ENCODE results near the gene EPHA3.

EPHA3 gene

GRCh38 chr3:89227218-89227617 lies 119.8 kb downstream of the EPHA3 start:
- no peak for DNase-seq (ENCODE audit: low read depth in 1 of 2, low spot score in 1 of 2)

DNA sequence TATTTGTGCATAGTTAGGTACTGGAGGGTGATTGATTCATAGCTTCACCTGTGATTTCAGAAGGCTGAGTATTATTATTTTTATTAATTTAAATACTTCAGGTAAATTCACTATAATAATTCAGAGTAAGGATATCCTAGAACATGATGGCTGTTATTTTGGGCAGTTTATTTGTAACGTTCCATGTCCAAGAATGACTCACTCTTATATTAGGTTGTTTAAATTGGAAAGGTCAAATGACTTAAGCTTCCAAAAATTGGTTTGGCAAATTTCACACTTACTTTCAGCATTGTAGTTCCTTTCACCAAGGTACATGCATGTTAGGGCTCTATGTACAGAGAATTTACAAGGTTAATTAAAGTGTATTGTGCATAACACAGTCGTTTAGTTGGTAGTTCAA lies 120.2 kb downstream of the EPHA3 start:
- DNase-seq (ENCODE audit: low read depth in 1 of 2, low spot score in 1 of 2): no peak

DNA sequence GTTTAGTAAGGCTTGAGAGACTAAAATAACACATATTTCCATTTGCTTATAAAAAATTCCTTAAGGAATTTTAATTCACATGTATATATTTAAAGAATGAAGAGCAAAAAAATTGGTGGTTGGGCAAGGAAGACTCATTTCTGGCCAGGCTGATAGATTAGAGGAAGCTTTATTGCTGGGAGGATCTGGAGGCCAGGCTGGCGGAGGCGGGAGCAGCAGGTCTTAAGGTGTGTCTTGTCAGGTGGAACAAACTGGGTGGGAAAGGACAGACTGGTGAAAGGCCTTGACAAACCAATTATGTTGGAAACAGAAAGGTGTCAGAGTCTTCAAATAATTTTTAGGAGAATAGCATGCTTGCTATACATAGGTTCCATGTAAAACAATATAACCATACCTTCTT lies 124.7 kb downstream of the EPHA3 start:
- no peak for DNase-seq (ENCODE audit: low read depth in 1 of 2, low spot score in 1 of 2)

GRCh38 chr3:89234620-89235019 lies 127.2 kb downstream of the EPHA3 start:
- no peak for DNase-seq (ENCODE audit: low read depth in 1 of 2, low spot score in 1 of 2)

- no peak for DNase-seq (ENCODE audit: low read depth in 1 of 2, low spot score in 1 of 2)
Observed at GRCh38 chr3:89238846-89239245, 131.4 kb downstream of the EPHA3 start.

DNA sequence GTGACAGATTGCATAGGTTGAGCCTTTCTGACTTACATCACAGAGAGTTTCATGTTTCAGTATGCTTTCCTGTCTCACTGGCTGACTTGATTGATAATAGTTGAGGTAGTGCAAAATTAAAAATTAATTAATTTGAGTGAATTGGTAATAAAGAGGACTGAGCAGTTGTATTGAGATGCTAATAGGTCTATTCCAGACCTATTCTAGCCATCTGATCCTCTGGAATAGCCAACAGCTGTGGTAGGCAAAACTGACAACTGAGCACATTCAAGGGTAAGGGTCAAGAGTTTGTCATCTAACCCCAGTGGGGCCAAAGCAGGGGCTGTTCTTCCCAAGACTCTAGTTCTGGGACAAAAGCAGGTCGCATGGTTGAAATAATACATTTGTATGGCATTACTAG lies 132.4 kb downstream of the EPHA3 start:
- no peak for DNase-seq (ENCODE audit: low read depth in 1 of 2, low spot score in 1 of 2)

GRCh38 chr3:89245612-89246011 lies 138.2 kb downstream of the EPHA3 start:
- no peak for DNase-seq (ENCODE audit: low read depth in 1 of 2, low spot score in 1 of 2)

DNA sequence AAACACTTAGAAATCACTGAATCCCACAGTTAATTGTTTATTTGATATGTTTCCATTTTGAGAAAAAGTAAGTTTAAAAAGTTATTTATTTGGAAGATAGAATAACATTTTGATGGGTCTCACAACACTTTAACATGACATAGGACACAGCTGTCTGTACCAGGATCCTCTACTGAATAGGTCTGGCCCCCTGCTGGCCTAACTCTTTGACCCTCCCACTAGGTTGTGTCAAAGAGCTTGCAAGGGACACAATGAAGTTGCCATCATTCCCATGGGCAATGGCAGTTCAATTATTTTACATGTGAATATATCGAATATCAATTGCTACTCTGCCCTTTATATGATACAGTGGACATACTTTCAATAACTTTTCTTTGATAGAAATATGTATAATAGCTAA lies 138.9 kb downstream of the EPHA3 start:
- no peak for DNase-seq (ENCODE audit: low read depth in 1 of 2, low spot score in 1 of 2)

GRCh38 chr3:89250742-89251141 lies 143.3 kb downstream of the EPHA3 start:
- no peak for DNase-seq (ENCODE audit: low read depth in 1 of 2, low spot score in 1 of 2)

DNA sequence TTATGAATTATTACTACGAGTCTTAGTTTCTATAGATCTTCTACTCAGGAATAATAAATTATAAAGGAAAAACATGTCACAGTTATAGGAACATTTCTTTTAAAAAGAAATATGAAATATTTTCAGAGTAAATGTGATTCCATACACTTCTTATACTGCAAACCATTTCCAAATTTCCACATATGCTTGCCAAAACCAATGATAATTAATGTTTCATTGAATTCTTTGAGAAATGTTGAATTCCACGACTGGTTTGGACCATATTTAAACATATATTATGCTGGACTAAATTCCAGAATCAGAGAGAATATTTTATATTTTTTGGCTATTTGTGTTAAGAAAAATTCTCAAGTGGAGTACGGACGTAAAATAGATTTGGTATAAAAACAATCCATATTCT lies 144.6 kb downstream of the EPHA3 start:
- DNase-seq (ENCODE audit: low read depth in 1 of 2, low spot score in 1 of 2): no peak

GRCh38 chr3:89252860-89253259 lies 145.4 kb downstream of the EPHA3 start:
- DNase-seq (ENCODE audit: low read depth in 1 of 2, low spot score in 1 of 2): no peak

DNA sequence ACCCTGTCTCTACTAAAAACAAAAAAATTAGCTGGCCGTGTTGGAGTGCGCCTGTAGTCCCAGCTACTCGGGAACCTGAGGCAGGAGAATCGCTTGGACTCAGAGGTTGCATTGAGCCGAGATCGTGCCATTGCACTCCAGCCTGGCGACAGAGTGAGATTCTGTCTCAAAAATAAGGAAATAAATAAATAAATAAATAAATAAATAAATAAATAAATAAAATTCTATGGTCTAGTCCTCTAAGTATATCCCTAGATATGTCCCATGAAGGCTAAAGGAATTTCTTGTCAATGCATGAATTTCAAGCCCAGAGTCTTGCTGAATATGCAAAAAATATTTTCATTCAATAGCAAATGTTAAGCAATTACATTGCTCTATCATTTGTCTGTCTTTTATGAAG lies 149.0 kb downstream of the EPHA3 start:
- no peak for DNase-seq (ENCODE audit: low read depth in 1 of 2, low spot score in 1 of 2)

- DNase-seq (ENCODE audit: low read depth in 1 of 2, low spot score in 1 of 2): no peak
Observed at GRCh38 chr3:89256882-89257281, 149.5 kb downstream of the EPHA3 start.

- DNase-seq (ENCODE audit: low read depth in 1 of 2, low spot score in 1 of 2): no peak
Observed at GRCh38 chr3:89260721-89261120, 153.3 kb downstream of the EPHA3 start.

DNA sequence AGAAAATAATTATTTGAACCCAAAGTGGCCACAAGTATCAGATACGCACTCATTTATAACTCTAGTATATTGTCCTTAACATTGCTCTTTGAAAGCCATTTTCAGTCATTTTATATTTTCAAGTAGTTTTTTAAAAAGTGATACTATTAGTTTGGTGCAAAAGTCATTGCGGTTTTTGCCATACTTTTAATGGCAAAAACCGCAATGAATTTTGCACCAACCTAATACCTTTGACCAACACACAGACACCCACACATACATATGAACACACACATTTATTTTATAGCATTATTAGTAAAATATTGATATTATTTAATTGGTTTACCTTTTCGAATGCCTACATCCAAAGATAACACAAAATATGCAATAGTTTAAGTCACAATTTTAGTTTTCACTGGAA lies 154.3 kb downstream of the EPHA3 start:
- no peak for DNase-seq (ENCODE audit: low read depth in 1 of 2, low spot score in 1 of 2)

DNA sequence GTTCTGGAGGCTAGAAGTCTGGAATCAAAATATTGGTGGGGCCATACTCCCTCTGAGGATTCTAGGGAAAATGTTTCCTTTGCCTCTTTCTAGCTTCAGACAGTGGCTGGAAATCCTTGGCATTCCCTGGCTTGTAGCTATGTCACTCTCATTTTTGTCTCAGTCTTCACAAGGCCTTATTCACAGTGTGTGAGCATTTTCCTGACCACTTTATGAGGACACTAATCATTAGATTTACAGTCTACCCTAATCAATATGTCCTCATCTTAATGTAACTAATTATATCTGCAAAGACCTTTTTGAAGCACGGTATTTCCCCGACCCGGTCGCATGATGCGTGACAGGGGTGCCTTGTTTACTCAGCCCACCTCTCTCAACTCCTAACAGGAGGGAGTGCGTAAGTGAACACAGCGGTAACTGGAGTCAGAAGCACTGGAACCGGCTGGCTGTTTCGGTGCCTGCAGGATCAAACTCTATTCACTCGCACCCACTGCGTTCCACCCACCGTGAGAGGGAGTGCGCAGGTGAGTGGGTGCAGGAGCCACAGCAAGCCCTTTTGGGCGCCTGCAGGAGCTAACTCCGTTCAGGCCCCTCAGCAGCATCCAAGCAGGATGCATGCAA lies 155.0 kb downstream of the EPHA3 start:
- no peak for DNase-seq (ENCODE audit: low read depth in 1 of 2, low spot score in 1 of 2)

DNA sequence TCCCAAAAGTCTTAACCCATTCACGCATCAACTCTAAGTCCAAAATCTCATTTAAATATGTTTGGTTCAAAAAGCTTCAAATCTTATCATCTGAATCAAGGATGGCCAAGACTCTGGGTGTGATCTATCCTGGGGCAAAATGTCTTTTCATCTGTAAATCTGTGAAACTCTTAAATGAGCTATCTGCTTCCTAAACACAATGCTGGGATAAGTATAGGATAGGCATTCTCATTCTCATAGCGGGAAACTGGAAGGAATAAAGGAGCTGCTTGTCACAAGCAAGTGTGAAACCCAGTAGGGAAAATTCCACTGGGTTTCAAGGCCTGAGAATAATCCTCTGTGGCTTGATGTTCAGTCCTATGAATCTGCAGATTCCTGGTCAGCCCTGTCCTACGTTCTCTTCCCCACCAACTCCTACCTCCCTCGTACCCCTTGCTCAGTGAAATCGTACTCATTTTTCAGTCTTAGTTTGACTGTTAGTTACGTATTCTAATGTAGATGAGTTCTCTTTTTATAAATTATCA lies 156.7 kb downstream of the EPHA3 start:
- no peak for DNase-seq (ENCODE audit: low read depth in 1 of 2, low spot score in 1 of 2)

DNA sequence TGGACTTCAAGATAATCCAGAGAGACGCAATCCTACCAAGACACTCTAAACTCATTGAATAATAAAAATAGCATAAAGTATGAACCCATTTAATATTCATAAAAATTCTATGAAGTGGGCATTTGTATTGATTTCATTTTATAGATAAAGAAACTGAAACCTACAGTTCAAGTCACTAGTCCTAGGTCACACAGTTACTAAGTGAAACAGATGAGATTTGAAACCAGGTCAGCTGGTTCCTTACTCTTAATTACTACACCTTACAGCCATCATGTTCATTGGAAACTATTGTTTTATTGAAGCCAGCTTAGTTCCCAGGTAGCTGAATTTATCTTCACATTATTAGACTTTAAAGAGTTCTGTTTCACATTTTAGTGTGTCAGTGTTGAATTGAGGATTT lies 158.7 kb downstream of the EPHA3 start:
- no peak for DNase-seq (ENCODE audit: low read depth in 1 of 2, low spot score in 1 of 2)

GRCh38 chr3:89268059-89268458 lies 160.6 kb downstream of the EPHA3 start:
- DNase-seq (ENCODE audit: low read depth in 1 of 2, low spot score in 1 of 2): no peak

GRCh38 chr3:89270201-89270600 lies 162.8 kb downstream of the EPHA3 start:
- DNase-seq (ENCODE audit: low read depth in 1 of 2, low spot score in 1 of 2): no peak

DNA sequence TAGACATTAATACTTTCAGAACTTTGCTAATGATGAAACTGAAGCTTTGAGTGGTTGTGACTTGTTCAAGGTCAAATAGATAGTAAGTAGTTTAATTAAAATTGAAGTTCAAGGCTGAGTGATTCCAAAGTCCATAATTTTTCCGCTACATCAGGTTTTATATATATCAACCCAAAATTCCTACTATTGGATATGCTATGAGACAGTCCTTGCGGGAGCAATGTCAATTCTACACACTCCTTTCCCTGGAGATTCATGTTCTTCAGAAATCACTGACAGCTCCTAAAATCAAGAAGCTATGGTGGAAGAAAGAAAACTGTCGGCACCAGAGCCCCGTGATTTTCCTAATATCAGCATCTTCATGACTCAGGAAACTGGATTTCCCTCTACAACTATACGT lies 167.6 kb downstream of the EPHA3 start:
- no peak for DNase-seq (ENCODE audit: low read depth in 1 of 2, low spot score in 1 of 2)

DNA sequence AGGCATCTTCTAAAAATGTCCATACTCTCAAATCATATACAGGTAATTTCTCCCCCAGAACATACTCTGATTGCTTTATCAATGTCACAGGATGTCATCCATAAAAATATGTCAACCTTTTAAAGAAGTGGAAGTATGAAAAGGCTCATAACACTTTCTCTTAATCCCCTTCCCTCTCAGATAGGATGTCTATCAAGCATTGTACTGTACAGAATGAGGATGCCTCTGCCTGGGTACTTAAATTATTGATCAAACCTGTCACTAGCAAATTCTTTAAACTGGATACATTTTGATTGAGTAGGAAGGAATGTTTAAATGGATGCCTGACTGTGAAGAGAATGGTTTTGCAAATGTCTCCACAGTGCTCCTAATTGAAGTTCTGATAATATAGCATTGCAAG lies 168.7 kb downstream of the EPHA3 start:
- no peak for DNase-seq (ENCODE audit: low read depth in 1 of 2, low spot score in 1 of 2)

DNA sequence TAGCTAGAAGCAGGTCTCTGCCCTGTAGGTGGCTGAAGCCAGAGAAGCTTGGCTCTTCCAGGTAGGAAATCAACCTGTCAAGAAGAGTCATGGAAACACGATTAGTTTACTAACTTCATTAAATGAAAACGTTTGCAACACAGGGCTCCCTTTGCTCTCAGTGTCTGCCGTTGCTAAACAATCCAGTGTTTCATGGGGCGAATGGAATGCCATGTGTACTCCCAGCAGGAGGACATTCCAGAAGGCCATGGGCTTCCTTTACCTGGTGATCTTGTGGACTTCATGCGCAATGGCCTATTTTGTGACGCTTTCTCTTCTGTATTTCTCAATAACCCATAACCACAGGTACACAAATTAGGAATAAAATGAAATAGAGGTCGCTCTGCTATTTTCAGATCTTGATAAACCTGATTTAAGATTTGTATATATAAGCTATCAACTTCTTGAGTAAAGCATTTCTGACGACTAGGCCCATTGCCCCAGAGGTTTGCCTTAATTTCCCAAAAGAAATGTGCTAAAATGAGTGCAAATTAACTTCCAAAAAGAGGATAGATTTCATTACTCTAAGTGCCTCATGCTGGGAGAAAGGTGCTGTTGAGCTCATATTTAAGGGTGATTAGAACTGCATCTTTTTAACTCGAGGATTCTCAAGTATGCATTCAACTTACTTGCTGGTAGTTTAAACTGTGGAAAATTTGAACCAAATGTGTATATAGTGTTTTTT lies 171.0 kb downstream of the EPHA3 start:
- no peak for DNase-seq (ENCODE audit: low read depth in 1 of 2, low spot score in 1 of 2)

Data from activated T-helper 1 cell treated with anti-CD3 and anti-CD28 coated beads, Interleukin-2, amount 50 U/mL, for 16 hours (primary cell).